ENCODE measurements around the gene PCYT2.

Gene PCYT2

DNA sequence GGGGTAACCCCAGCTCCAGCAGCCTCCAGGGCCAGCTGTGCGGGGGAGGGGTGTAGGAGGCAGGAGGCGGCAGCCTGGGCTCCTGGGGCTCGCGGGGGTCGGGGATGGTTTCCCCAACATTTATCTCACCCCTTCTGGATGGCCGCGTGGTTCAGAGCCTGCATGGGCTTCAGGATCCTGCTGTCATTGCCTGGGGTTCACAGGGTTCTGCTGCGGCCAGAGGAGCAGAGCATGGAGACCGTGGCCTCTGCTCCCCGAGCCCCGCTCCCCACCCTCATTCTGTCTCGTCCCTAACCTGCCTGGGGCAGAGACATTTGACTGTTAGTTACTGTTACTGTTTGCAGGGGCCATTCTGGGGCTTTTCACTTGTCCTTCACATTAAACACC is 31.0 kb upstream of the PCYT2 start:
- no peak for DNase-seq

DNA sequence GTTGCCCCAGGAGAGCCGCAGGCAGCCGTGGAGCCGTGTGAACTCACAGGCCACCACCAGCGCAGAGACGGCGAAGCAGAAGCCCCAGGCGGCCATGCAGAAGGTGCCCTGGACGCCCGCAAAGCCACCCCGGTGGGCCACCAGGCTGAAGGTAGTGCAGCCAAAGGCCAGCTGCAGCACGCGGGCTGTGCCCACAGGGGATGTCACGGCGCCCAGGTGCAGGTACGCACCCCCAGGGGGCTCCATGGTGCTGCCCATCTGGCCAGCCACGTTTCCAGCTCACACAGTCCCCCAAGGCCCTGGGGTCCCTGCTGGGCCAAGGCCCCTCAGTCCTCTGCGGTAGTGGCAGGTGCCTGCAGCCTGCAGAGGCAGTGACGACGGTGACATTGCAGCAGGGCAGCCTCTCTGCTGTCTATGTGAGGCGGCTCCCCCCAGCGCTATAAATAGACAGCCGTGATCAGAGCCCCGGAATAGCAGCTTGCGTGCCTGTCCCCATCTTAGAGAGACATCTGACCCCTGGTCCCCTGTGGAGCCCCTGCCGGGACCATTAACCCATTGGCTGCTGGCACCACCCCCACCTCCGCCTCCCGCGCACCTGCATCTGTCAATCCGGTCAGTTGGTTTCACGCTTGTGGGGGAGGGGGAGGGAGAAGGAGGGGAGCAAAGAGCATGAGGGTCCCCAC is 30.4 kb upstream of the PCYT2 start:
- no peak for DNase-seq

- DNase-seq: no peak
These were observed 29.6 kb upstream of the PCYT2 start for GRCh38 chr17:81940538-81941483.

DNA sequence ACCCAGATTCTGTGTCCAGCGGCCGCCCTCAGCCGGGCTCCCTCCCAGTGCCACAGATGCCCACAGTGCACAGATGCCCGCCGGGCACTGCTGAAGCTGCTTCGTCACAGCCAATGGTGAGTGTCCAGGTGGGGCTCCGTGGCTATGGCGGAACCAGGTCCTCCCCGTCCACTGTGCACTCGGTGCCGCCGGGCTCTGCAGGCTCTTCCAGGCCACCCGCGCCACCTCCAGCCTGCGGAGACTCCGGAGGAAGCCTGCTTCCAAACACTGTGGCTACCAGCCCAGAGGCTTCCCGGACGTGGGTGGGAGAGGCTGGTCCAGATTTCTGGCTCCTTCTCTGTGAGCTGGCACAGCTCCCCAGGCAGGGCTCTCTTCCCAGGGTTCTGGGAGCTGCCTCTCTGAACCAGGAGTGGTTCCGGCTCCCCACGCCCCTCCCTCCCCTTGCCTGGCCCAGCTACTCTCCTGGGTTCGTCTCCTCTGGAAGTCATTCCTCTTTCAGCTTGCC is 28.7 kb upstream of the PCYT2 start:
- no peak for DNase-seq

- DNase-seq: no peak
These were observed 28.0 kb upstream of the PCYT2 start for GRCh38 chr17:81939218-81939617.

GRCh38 chr17:81935709-81936084 is 24.5 kb upstream of the PCYT2 start:
- no peak for DNase-seq

DNA sequence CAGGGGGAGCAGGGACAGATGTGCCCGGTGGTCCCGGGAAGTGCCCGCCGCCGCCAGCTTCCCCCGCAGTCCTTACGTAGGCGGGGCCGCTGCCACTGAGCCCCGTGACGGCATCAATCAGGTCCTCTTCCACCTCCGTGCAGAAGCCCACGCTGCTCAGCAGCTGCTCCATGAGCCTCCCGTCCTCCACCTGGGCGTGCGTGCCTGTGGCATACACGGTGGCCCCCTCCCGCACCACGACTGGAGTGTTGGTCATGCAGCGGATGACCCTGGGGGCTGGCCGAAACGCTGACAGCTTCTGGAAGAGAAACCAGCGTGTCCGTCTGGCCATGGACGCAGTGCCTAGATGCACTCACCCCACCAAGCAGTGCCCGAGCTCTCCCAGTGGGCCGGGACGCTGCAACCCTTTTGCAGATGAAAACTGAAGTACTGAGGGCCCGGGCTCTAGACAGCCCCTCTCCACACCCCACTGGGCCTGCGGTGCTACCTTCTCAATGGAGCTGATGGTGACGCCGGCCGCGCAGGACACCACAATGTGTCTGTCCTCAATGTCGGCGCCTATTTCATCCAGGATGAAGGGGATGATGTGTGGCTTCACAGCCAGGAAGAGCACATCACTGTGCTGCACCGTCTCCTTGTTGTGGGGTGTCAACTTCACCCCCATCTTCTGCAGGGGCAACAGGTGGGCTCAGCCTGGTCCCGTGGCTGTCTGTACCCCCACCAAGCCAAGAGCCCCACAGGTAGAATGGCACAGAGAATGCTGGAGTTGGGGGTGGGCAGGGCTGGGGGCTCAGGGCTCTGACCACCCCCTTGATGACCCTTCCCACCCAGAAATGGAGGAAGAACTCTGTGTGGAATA is 23.9 kb upstream of the PCYT2 start:
- DNase-seq: no peak

GRCh38 chr17:81934098-81934757 is 23.0 kb upstream of the PCYT2 start:
- DNase-seq: no peak

DNA sequence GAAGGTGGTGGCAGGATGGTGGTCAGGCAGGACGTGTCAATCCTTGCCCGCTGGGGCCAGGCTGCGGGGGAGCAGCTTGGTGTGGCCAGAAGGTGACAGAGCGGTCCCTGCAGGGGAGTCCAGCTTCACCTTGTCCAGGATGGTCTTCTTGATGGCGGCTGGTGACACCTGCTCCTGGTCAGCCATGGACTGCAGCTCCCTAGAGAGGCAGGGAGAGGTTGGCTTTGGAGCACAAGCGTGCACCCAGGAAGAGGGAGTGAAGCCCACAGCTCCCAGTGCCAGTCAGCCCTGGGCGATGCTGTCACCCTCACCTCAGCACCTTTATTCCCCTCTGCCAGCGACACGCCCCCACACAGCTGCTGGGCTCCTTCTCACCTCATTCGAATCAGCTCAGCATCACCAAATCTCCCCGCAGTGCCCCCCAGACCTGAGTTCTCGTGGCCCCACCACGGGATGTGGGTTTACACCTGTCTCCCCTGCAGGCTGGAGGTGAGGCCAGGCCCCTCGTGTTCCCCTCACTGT is 22.0 kb upstream of the PCYT2 start:
- DNase-seq: no peak

DNA sequence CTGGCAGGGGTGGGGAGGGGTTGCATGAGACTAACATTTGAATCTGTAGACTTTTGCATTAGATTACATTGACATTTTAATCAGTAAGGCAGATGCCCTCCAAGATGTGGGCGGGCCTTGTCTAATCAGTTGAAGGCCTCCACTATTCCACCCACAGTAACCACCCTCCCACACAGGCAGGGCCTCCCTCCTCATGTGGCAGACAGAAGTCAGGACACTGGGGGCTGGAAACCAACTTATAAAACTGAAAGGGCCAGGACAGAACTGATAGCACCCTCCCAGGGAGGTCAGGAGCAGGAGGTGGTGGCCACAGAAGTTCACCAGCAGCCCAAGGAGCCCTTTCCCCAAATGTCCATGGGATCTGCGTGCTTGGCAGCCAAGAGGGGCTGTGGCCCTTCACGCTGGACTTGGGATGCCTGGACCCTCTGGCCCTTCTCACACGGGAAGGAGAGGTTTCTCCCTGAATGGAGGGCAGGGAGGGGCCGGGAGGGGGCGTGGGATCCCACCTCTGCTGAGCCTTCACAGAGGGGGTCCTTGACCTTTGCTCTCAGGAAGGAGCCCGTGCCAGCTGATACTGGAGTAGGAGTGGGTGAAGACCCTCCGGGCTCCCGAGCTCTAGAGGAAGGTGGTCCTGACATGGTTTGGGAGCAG is 21.3 kb upstream of the PCYT2 start:
- DNase-seq: peak; percentile 91

- peak; percentile 88 for DNase-seq
These were observed 20.5 kb upstream of the PCYT2 start for GRCh38 chr17:81931557-81932332.

DNA sequence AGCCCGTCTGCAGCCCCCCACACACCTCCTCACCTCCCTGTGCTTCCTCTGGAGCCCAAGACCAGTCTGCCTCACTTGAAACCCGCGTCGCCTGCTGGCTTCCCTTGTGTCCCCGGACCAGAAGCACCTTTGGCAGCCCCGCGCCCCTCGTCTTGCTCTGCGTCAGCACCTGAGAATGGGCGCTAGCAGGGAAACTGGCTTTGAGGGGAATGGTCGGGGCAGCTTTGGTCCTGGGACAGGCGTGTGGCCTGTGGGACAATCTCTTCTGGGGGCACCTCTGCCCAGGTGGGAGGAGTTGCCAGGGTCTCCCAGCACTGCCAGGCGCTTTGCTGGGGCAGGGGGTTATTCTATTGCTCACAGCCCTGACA is 20.0 kb upstream of the PCYT2 start:
- DNase-seq: no peak

GRCh38 chr17:81930142-81931125 is 19.2 kb upstream of the PCYT2 start:
- no peak for DNase-seq

DNA sequence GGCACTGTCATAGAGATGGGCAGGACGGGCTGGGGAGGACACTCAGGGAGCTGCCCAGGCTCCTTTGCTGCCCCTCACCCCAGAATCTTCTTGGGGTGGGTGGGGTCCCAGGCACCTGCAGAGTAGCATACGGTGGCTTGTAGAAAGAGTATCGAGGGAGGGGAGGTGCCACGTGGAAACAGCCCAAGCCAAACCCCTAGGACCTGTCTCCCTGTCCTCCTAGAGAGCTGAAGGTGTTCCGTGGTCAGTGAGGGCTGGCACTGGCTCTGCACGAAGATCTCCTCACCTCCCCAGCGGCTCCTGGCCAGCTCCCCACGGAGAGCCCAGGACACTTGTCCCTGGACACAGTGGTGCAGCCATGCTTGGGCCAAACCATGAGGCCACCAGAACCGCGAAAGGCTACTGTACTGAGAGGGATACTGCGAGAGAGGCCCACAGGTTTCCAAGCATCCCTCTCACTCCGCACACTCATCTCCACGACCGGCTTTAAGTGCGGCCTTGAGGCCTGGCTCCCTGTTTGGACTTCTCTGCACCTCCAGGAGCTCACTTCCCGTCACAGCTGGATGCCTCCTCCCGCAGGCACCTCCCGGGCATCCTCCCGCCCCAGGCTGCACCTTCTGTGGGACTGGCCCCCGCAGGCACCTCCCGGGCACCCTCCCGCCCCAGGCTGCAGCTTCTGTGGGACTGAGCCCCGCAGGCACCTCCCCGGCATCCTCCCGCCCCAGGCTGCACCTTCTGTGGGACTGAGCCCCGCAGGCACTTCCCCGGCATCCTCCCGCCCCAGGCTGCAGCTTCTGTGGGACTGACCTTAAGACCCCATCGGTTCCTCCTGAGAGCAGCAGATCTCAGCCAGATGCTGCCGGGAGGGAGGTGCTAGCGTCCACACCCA is 18.3 kb upstream of the PCYT2 start:
- no peak for DNase-seq

- peak; percentile 38 for DNase-seq
These were observed 17.5 kb upstream of the PCYT2 start for GRCh38 chr17:81928544-81929252.

GRCh38 chr17:81927653-81928543 is 16.7 kb upstream of the PCYT2 start, which contains the start of gene MAFG:
Gene MAFG, minus strand, starts transcription at chr17:81927735. Its CDS starts 4,550 bp downstream, at chr17:81923185.
- peak; percentile 95 for DNase-seq
